ENCODE data around the gene ADPRHL1.

DNA sequence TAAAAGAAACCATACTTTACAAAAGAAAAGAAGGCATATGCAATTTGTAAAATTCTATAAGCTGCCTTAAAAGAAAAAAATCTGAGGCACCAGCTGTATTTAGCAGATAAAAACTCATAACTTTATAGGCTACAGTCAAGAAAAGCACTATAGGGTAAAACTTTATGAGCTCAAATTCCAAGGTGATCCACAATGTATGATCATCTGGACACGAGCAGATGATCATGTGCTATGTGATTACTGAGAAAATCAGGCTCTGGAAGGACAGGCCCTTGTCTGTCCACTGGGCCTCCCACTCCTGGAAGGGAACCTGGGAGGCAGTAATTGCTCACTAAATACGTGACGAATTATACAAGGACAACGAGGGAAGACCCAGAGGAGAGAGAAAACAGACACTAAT lies 96.7 kb downstream of the ADPRHL1 start:
- TF ChIP-seq, protein P1, sequence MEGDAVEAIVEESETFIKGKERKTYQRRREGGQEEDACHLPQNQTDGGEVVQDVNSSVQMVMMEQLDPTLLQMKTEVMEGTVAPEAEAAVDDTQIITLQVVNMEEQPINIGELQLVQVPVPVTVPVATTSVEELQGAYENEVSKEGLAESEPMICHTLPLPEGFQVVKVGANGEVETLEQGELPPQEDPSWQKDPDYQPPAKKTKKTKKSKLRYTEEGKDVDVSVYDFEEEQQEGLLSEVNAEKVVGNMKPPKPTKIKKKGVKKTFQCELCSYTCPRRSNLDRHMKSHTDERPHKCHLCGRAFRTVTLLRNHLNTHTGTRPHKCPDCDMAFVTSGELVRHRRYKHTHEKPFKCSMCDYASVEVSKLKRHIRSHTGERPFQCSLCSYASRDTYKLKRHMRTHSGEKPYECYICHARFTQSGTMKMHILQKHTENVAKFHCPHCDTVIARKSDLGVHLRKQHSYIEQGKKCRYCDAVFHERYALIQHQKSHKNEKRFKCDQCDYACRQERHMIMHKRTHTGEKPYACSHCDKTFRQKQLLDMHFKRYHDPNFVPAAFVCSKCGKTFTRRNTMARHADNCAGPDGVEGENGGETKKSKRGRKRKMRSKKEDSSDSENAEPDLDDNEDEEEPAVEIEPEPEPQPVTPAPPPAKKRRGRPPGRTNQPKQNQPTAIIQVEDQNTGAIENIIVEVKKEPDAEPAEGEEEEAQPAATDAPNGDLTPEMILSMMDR (IDR thresholded peaks at IDR 0.05; ENCODE audit: poor library complexity): no peak
- TF ChIP-seq EZH2 (IDR thresholded peaks at IDR 0.05; ENCODE audit: borderline replicate concordance): no peak
- TF ChIP-seq EZH2phosphoT487 (IDR thresholded peaks at IDR 0.05; ENCODE audit: low read depth, severe bottlenecking, unreplicated experiment): no peak
